Uterus (tissue), 2 donors: ENCODE data around the gene ZNF524.

Source experiments
- CTCF ChIP-seq, 4 experiments: fragments of 200-600 bp in 2 of 4; fragments of 450-650 bp in 2 of 4; sonication (generic) in 2 of 4; IDR thresholded peaks; one replicate each; pipeline ENCODE4 v1.5.1; 2016 to 2019; ENCODE audit warnings: antibody characterized with exemption in 4 of 4, mild to moderate bottlenecking in 2 of 4, moderate library complexity in 1 of 4
- POLR2A ChIP-seq, 2 donors: fragments of 450-650 bp; IDR thresholded peaks; one replicate each; pipeline ENCODE4 v1.6.1; 2016; ENCODE audit warnings: antibody characterized with exemption in 2 of 2, mild to moderate bottlenecking in 1 of 2, moderate library complexity in 1 of 2

DNA sequence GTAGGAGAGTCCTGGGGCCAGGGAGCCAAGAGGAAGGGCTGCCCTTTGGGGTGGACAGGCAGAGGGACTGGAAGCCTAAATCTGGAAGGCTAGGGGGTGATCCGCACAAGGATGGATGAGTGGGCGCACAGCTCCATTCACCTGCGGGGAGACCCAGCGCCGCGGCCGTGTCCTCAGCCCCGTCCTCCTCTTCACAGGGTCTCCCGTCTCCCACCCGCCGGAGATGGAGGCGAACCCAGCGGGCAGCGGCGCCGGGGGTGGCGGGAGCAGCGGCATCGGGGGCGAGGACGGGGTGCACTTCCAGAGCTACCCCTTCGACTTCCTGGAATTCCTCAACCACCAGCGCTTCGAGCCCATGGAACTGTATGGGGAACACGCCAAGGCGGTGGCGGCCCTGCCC is 13.3 kb downstream of the ZNF524 start:
- TF ChIP-seq CTCF (IDR thresholded peaks at IDR 0.05) (no peak), POLR2A (IDR thresholded peaks at IDR 0.05) (no peak)
